Loucy (cell line): ENCODE results near the gene EFL1.

ENCODE experiments used
- H2AFZ ChIP-seq: fragments of 200-600 bp; sonication (generic); 2 replicates; pipeline ENCODE4 v1.6.0; 2016; ENCODE audit warnings: antibody characterized with exemption, mild to moderate bottlenecking, low read length, moderate library complexity
- H3F3A ChIP-seq: fragments of 200-600 bp; 2 replicates; pipeline ENCODE4 v1.6.0; 2016; ENCODE audit warnings: antibody characterized with exemption, low read depth, mild to moderate bottlenecking
- H3K27me3 ChIP-seq: fragments of 200-600 bp; sonication (generic); 2 replicates; pipeline ENCODE4 v1.6.1; 2014; ENCODE audit warnings: low read length, mild to moderate bottlenecking; ENCODE audit not compliant: insufficient read depth, poor library complexity, severe bottlenecking
- H3K36me3 ChIP-seq: fragments of 200-600 bp; sonication (generic); 2 replicates; pipeline ENCODE4 v1.6.1; 2016; ENCODE audit warnings: low read length; ENCODE audit not compliant: insufficient read depth
- H3K4me1 ChIP-seq: fragments of 200-600 bp; sonication (generic); 2 replicates; pipeline ENCODE4 v1.5.1; 2014; ENCODE audit warnings: low read length, mild to moderate bottlenecking; ENCODE audit not compliant: insufficient read depth, poor library complexity, severe bottlenecking
- H3K4me2 ChIP-seq: fragments of 200-600 bp; sonication (generic); 2 replicates; pipeline ENCODE4 v1.6.0; 2014; ENCODE audit warnings: antibody characterized with exemption, low read length, low read depth, mild to moderate bottlenecking; ENCODE audit not compliant: poor library complexity, severe bottlenecking
- H3K4me3 ChIP-seq: fragments of 200-600 bp; sonication (generic); 2 replicates; pipeline ENCODE4 v1.5.1; 2014; ENCODE audit warnings: low read length, mild to moderate bottlenecking, mixed read lengths; ENCODE audit not compliant: poor library complexity, severe bottlenecking
- H3K79me2 ChIP-seq: fragments of 200-600 bp; sonication (generic); 2 replicates; pipeline ENCODE4 v1.6.1; 2014; ENCODE audit warnings: low read length; ENCODE audit not compliant: insufficient read depth
- H3K9ac ChIP-seq: fragments of 200-600 bp; sonication (generic); 2 replicates; pipeline ENCODE4 v1.6.0; 2014; ENCODE audit warnings: mild to moderate bottlenecking, low read depth, low read length, moderate library complexity; ENCODE audit not compliant: poor library complexity, severe bottlenecking
- H3K9me2 ChIP-seq: fragments of 200-600 bp; sonication (generic); replicated peaks from 2 replicates; pipeline ENCODE4 v1.6.1; 2016; ENCODE audit warnings: low read depth, low read length, mixed read lengths
- H3K9me3 ChIP-seq: fragments of 200-600 bp; sonication (generic); 2 replicates; pipeline ENCODE4 v1.6.1; 2014; ENCODE audit warnings: mild to moderate bottlenecking, antibody characterized with exemption, low read length, low read depth; ENCODE audit not compliant: insufficient read depth
- H4K20me1 ChIP-seq: fragments of 200-600 bp; sonication (generic); 2 replicates; pipeline ENCODE4 v1.6.0; 2014; ENCODE audit warnings: antibody characterized with exemption, low read length, mild to moderate bottlenecking; ENCODE audit not compliant: insufficient read depth, poor library complexity, severe bottlenecking
- CTCF ChIP-seq: fragments of 200-600 bp; sonication (generic); conservative IDR thresholded peaks from 2 replicates; pipeline ENCODE4 v1.5.1; 2014; ENCODE audit warnings: mild to moderate bottlenecking, antibody characterized with exemption, low read length
- EZH2phosphoT487 ChIP-seq: fragments of 200-600 bp; IDR thresholded peaks from 2 replicates; pipeline ENCODE4 v1.6.1; 2018; ENCODE audit warnings: antibody characterized with exemption, mild to moderate bottlenecking, moderate library complexity, borderline replicate concordance

The EFL1 gene

DNA sequence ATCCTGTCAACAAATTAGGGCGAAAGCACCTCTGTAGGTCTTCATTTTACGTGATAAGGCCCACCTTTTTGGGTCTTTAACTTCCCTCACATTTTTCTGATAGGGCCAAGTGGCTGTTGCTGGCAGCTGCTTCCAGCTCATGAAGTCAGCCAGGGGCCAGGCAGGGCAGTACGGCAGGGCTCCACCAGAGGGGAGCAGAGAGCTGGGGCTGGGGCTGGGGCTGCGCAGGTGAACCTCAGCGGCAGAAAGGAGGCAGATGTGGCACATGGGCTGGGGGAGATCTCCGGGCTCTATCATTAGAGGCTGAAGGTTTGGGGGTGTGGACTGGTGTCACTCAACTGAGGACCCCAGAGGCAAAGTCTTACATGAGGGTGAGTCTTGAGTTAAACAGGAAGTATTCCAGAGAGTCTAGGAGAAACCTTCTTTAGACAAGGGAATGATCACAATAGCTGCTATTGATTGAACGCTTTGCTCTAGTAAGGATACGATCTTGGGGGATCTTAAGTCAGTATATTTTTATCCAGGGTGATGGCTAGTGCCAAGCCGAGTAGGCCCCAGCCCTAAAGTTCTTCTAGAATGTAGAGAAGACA is 153.9 kb downstream of the EFL1 start:
- no peaks in the 10 kb centered on the region for H3K36me3 ChIP-seq
- H3K9me2 ChIP-seq: no peaks in the 10 kb centered on the region
- no peaks in the 10 kb centered on the region for H3K4me1 ChIP-seq
- H3K79me2 ChIP-seq: no peaks in the 10 kb centered on the region
- H4K20me1 ChIP-seq: no peaks in the 10 kb centered on the region
- H3K9me3 ChIP-seq: no peaks in the 10 kb centered on the region
- H3K4me3 ChIP-seq: no peak overlapping the region
- 0 out of 2 replicates have a peak overlapping the region, but pooled peaks have one; percentile 24 for H2AFZ ChIP-seq
- H3K9ac ChIP-seq: no peak overlapping the region
- TF ChIP-seq EZH2phosphoT487 (no peak), CTCF (peak; percentile 86)
- no peaks in the 10 kb centered on the region for H3K27me3 ChIP-seq
- H3F3A ChIP-seq: no peaks in the 10 kb centered on the region
- H3K4me2 ChIP-seq: no peak overlapping the region

DNA sequence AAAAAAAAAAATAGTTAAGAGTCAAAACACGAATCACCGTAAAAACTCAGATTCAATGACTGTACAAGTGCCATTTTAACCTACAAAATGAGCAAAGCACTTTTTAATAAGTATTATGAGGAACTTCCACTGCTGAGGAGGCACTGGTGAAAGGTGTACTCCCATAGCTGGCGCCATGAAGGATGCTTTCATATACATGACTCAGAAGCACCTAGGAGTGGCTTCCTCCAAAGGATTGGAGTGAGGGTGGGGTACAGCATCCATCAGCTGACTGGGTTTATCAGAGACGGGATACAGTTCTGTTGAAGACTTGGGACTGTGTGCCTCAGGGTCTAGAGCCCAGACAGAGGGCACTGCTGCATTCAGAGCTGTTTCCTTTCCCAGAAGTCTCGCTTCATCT is 155.9 kb downstream of the EFL1 start:
- Histone ChIP-seq H3K4me3 (no peak overlapping the region), H3K4me2 (no peak overlapping the region), H3K27me3 (no peaks in the 10 kb centered on the region), H3K36me3 (no peaks in the 10 kb centered on the region), H2AFZ (no peak overlapping the region; the same call in 1 of the 2 replicates), H4K20me1 (no peaks in the 10 kb centered on the region), H3K79me2 (no peaks in the 10 kb centered on the region), H3F3A (no peaks in the 10 kb centered on the region), H3K9ac (no peak overlapping the region), H3K9me3 (no peaks in the 10 kb centered on the region), H3K9me2 (no peaks in the 10 kb centered on the region), H3K4me1 (no peaks in the 10 kb centered on the region)
- TF ChIP-seq CTCF (no peak), EZH2phosphoT487 (no peak)

DNA sequence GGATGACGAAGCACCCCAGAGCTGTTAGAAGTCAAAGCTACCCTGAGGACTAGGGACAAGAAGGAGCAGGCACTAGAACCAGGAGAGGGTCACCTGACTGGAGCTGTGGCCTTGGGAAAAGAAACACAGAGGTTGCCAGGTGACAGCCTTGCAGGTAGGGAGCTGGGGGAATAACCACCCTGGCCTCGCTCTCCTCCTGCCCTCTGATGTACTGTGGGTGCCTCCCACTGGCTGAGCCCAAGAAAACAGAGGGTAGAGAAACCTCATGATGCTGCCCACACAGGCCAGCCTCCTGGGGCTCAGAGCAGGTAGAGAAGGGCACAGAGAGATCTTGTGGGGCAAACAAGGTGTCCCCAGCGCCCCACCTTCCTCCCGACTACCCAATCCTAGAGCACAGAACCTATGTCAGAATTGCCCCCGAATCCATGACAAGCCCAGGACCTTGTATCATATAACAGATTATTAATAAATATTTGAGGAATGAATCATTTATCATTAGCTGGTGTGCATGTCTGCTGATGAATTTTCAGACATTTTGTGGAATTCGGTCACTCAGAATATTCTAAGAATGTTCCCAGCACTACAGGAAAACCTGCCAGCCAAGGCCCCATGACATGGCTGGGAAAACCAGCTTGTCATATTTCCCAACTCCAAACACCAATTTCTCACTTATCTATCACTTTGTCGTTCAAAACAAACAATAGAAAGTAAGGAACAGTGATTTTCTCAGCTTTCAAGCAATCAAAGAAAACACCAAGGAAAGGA is 156.9 kb downstream of the EFL1 start:
- Histone ChIP-seq H3K4me2 (no peak overlapping the region), H3K36me3 (no peaks in the 10 kb centered on the region), H3K9ac (no peak overlapping the region), H3K4me3 (no peak overlapping the region), H2AFZ (no peak overlapping the region), H3K27me3 (no peaks in the 10 kb centered on the region), H4K20me1 (no peaks in the 10 kb centered on the region), H3K4me1 (no peaks in the 10 kb centered on the region), H3F3A (no peaks in the 10 kb centered on the region), H3K79me2 (no peaks in the 10 kb centered on the region), H3K9me3 (no peaks in the 10 kb centered on the region), H3K9me2 (no peaks in the 10 kb centered on the region)
- no peak for TF ChIP-seq EZH2phosphoT487
- no peak for TF ChIP-seq CTCF
